ENCODE results near the gene RTEL1.
"Not testable (repeated sequence)": the region's sequence is repeated elsewhere in the genome, so short reads cannot be mapped to it uniquely, and the experiment has no call there.

RTEL1 gene

DNA sequence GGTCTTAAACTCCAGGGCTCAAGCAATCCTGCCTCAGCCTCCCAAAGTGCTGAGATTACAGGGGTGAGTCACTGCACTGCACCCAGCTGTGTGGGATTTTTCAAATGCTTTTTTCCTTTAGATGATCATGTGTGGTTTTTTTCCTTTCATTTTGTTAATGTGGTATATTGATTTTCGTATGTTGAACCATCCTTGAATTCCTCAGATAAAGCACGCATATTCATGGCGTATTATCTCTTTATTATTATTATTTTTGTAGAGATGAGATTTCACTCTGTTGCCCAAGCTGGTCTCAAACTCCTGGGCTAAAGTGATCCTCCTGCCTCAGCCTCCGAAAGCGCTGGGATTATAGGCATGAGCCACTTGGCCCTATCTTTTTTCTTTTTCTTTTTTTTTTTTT lies 56.7 kb downstream of the RTEL1 start:
- ChIA-PET POLR2A (no interaction called here), CTCF (no interaction called here)
- no peak overlapping the region for H3K4me3 ChIP-seq (ENCODE audit: low read depth, low read length)
- TF ChIP-seq, protein P1, sequence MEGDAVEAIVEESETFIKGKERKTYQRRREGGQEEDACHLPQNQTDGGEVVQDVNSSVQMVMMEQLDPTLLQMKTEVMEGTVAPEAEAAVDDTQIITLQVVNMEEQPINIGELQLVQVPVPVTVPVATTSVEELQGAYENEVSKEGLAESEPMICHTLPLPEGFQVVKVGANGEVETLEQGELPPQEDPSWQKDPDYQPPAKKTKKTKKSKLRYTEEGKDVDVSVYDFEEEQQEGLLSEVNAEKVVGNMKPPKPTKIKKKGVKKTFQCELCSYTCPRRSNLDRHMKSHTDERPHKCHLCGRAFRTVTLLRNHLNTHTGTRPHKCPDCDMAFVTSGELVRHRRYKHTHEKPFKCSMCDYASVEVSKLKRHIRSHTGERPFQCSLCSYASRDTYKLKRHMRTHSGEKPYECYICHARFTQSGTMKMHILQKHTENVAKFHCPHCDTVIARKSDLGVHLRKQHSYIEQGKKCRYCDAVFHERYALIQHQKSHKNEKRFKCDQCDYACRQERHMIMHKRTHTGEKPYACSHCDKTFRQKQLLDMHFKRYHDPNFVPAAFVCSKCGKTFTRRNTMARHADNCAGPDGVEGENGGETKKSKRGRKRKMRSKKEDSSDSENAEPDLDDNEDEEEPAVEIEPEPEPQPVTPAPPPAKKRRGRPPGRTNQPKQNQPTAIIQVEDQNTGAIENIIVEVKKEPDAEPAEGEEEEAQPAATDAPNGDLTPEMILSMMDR (IDR thresholded peaks at IDR 0.05; ENCODE audit: insufficient read depth, low read length, missing control alignments): no peak
- no peak for DNase-seq (ENCODE audit: low read depth, low spot score)

DNA sequence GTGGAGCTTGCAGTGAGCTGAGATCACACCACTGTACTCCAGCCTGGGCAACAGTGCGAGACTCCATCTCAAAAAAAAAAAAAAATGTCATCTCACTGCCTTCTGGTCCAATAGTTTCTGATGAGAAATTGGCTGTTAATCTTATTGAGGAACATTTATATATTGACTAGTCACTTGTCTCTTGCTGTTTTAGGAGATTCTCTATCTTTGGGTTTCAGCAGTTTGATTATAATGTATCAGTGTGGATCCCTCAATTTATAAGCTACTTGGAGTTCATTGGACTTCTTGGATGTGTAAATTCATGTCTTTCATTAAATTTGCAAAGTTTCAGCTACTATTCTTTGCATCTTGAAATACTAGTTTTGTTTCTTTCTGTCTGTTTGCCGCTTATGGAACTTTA lies 60.9 kb downstream of the RTEL1 start:
- CTCF ChIA-PET: interaction anchor here (0.8 kb wide), 1 partner anchor 8 kb away, joined by 4 read pairs; no protein-coding TSS in a partner anchor
- no peak for DNase-seq (ENCODE audit: low read depth, low spot score)
- POLR2A ChIA-PET: no interaction called here

DNA sequence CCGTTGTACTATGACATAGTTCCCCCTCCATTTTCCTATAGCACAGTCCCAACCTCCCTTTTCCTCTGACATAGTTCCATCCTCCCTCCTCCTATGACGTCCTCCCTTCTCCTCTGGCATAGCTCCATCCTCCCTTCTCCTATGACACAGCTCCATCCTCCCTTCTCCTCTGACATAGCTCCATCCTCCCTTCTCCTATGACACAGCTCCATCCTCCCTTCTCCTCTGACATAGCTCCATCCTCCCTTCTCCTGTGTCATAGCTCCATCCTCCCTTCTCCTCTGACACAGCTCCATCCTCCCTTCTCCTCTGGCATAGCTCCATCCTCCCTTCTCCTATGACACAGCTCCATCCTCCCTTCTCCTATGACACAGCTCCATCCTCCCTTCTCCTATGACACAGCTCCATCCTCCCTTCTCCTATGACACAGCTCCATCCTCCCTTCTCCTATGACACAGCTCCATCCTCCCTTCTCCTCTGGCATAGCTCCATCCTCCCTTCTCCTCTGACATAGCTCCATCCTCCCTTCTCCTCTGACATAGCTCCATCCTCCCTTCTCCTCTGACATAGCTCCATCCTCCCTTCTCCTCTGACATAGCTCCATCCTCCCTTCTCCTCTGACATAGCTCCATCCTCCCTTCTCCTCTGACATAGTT lies 65.0 kb downstream of the RTEL1 start:
- not testable (repeated sequence) for H3K4me3 ChIP-seq (ENCODE audit: low read depth, low read length); DNase-seq (ENCODE audit: low read depth, low spot score)
- POLR2A ChIA-PET: interaction anchor here (0.6 kb wide), 1 partner anchor 15 kb away, joined by 3 read pairs; the partner anchor contains the start of genes ARFRP1 and ZGPAT
- CTCF ChIA-PET: interaction anchor here (1.2 kb wide), 1 partner anchor 52 kb away, joined by 4 read pairs; no protein-coding TSS in a partner anchor

More for the DNA sequence above, 60.9 kb downstream of the RTEL1 start:
- no peak overlapping the region for H3K4me3 ChIP-seq (ENCODE audit: low read depth, low read length)
- TF ChIP-seq, protein P1 (IDR thresholded peaks at IDR 0.05; ENCODE audit: insufficient read depth, low read length, missing control alignments): no peak

DNA sequence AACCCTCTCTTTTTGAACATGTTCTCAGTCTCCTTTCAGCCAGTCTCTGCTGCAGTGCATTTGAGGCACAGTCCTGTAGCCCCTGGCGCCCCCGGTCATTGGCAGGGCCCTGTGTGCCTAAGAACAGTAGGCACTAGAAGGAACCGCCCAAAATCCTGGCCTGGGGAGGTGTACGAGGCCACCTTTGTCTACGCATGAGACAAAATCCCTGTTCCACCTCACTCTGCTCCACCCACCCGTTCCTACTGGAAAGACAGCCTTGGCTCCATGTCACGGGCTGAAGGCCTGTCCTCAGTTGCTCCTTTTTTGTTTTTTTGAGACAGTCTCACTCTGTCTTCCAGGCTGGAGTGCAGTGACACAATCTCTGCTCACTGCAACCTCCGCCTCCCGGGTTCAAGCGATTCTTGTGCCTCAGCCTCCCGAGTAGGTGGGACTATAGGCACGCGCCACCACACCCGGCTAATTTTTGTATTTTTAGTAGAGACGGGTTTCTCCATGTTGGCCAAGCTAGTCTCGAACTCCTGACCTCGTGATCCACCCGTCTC lies 72.1 kb downstream of the RTEL1 start:
- DNase-seq (ENCODE audit: low read depth, low spot score); POLR2A ChIA-PET; CTCF ChIA-PET; H3K4me3 ChIP-seq (ENCODE audit: low read depth, low read length): not testable (repeated sequence)

DNA sequence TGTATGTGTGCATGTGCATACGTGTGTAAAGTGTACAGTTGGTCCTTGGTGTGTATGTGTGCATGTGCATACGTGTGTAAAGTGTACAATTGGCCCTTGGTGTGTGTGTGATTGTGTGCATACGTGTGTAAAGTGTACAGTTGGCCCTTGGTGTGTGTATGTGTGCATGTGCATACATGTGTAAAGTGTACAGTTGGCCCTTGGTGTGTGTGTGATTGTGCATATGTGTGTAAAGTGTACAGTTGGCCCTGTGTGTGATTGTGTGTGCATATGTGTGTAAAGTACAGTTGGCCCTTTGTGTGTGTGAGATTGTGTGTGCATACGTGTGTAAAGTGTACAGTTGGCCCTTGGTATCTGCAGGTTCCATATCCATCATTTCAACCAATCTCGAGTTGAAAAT lies 73.3 kb downstream of the RTEL1 start:
- TF ChIP-seq, protein P1 (IDR thresholded peaks at IDR 0.05; ENCODE audit: insufficient read depth, low read length, missing control alignments): no peak
- CTCF ChIA-PET: no interaction called here
- POLR2A ChIA-PET: no interaction called here
- no peak for DNase-seq (ENCODE audit: low read depth, low spot score)
- no peak overlapping the region for H3K4me3 ChIP-seq (ENCODE audit: low read depth, low read length)

DNA sequence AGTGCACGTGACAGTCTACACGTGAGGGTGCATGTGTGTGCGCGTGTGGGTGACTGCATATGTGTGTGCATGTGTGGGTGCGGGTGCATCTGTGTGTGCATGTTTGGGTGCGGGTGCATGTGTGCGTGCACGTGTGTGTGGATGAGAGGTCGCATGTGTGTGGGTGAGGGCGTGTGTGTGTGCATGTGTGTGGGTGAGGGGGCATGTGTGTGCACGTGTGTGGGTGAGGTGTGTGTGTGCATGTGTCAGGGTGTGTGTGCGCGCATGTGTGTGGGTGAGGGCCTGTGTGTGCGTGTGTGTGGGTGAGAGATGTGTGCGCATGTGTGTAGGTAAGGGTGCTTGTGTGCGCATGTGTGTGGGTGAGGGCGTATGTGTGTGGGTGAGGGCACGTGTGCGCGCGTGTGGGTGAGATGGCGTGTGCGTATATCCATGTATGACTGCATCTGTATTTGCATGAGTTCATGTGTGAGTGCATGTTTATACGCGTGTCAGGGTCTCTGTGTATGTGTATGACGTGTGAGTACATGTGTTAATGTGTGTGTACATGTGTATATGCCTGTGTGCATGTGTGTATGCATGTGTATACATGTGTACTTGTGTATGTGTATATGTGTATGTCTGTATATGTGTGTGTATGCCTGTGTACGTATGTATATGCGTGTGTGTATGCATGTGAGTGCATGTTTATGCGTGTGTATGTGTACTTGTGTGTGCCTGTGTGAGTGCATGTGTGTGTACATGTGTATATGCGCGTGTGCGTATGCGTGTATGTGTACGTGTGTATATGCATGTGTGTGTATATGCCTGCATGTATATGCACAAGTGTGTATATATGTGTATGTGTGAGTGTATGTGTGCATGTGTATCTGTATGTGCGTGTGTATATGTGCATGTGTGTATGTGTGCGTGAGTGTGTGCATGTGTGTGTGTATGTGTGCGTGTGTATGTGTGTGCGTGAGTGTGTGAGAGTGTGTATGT lies 74.3 kb downstream of the RTEL1 start:
- H3K4me3 ChIP-seq (ENCODE audit: low read depth, low read length): no peak overlapping the region
- TF ChIP-seq, protein P1 (IDR thresholded peaks at IDR 0.05; ENCODE audit: insufficient read depth, low read length, missing control alignments): no peak
- DNase-seq (ENCODE audit: low read depth, low spot score): no peak
- POLR2A ChIA-PET: no interaction called here
- CTCF ChIA-PET: no interaction called here

DNA sequence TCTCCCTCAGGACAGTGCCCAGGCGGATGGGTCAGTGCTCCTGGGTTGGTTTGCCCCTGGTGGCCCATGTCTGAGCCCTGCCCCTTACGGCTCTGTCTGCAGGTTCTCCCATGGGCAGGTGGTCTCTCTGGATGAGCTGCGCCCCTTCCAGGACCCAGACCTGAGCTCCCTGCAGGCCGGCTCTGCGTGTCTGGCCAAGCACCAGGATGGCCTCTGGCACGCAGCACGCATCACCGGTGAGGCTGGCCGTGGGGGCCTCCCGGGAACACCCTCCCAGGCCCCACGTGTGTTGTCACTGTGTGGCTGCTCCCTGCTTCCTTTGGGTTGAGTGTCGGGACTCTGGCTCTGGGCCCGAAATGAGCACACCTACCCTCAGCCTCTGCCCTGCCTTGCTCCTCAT lies 75.0 kb downstream of the RTEL1 start:
- no peak overlapping the region for H3K4me3 ChIP-seq (ENCODE audit: low read depth, low read length)
- ChIA-PET CTCF (no interaction called here), POLR2A (no interaction called here)
- TF ChIP-seq, protein P1 (IDR thresholded peaks at IDR 0.05; ENCODE audit: insufficient read depth, low read length, missing control alignments): no peak
- no peak for DNase-seq (ENCODE audit: low read depth, low spot score)

Data from AG04449 (cell line).